NCI-H146 treated with DMSO at 0.1 percent for 48 hours (cell line): ENCODE data around the gene GIMAP5.
"Not testable (repeated sequence)": the region's sequence is repeated elsewhere in the genome, so short reads cannot be mapped to it uniquely, and the experiment has no call there.

ENCODE experiments used
- DNase-seq: peaks from one replicate; lab custom pipeline; 2025; ENCODE audit not compliant: unreplicated experiment; lab: John Stamatoyannopoulos, UW

The GIMAP5 gene

GRCh38 chr7:150766334-150766709, 29.1 kb downstream of the GIMAP5 start:
- DNase-seq, result no peak

- no peak for DNase-seq
Measured at GRCh38 chr7:150769768-150770167, 32.5 kb downstream of the GIMAP5 start.

GRCh38 chr7:150774131-150774530, 36.9 kb downstream of the GIMAP5 start:
- DNase-seq, result not testable (repeated sequence)

GRCh38 chr7:150778014-150778737, 41.0 kb downstream of the GIMAP5 start:
- DNase-seq, result no peak

- DNase-seq, result peak; percentile 75
Measured at GRCh38 chr7:150778738-150779301, 41.6 kb downstream of the GIMAP5 start.

- DNase-seq, result no peak
Measured at GRCh38 chr7:150780292-150780691, 43.1 kb downstream of the GIMAP5 start.

- DNase-seq, result no peak
Measured at GRCh38 chr7:150781103-150781502, 43.9 kb downstream of the GIMAP5 start.

- DNase-seq, result no peak
Measured at GRCh38 chr7:150781961-150782360, 44.7 kb downstream of the GIMAP5 start.

GRCh38 chr7:150784120-150784736, 47.0 kb downstream of the GIMAP5 start:
- DNase-seq, result no peak

GRCh38 chr7:150784954-150785353, 47.7 kb downstream of the GIMAP5 start:
- no peak for DNase-seq

GRCh38 chr7:150787321-150788281, 50.4 kb downstream of the GIMAP5 start:
- DNase-seq, result no peak

GRCh38 chr7:150788474-150789269, 51.5 kb downstream of the GIMAP5 start:
- DNase-seq, result no peak

- DNase-seq, result no peak
Measured at GRCh38 chr7:150790416-150791075, 53.3 kb downstream of the GIMAP5 start.

GRCh38 chr7:150791304-150791703, 54.1 kb downstream of the GIMAP5 start:
- DNase-seq, result no peak

GRCh38 chr7:150791746-150792452, 54.7 kb downstream of the GIMAP5 start:
- DNase-seq, result no peak
